HEK293 (cell line): ENCODE measurements around the gene GALNT2.

Source experiments
- CTCF ChIA-PET: fragments of 350-600 bp; formaldehyde crosslinking; extraction: SDS; loops from one replicate; lab custom pipeline; 2021; ENCODE audit warnings: antibody characterized with exemption; lab: Yijun Ruan, JAX
- POLR2A ChIA-PET: fragments of 300-600 bp; formaldehyde crosslinking; extraction: SDS; loops from one replicate; lab custom pipeline; 2020; ENCODE audit warnings: antibody characterized with exemption, inconsistent platforms; lab: Yijun Ruan, JAX
- H3K27ac ChIP-seq: fragments of 200-500 bp; sonication (Bioruptor generic); 2 replicates; pipeline ENCODE4 v1.5.1; 2014; ENCODE audit warnings: low read depth, low read length, control low read depth, inconsistent platforms; ENCODE audit errors: extremely low read depth
- H3K36me3 ChIP-seq, 2 experiments: fragments of 200-500 bp in 1 of 2; sonication (Bioruptor generic) in 1 of 2; 1 replicate in 1 of 2; 2 replicates in 1 of 2; pipeline ENCODE4 v1.5.1; 2014 to 2017; ENCODE audit warnings: inconsistent platforms in 2 of 2, low read length in 2 of 2; ENCODE audit not compliant: control insufficient read depth in 2 of 2, insufficient read depth in 1 of 2
- H3K4me1 ChIP-seq: fragments of 200-500 bp; sonication (Bioruptor generic); 2 replicates; pipeline ENCODE4 v1.5.1; 2014; ENCODE audit warnings: mild to moderate bottlenecking, low read length, inconsistent platforms; ENCODE audit not compliant: control insufficient read depth, insufficient read depth
- H3K4me3 ChIP-seq: 2 replicates; pipeline ENCODE4 v1.5.1; 2011; ENCODE audit warnings: low read depth, mild to moderate bottlenecking, control low read depth, low read length, moderate library complexity
- H3K9me3 ChIP-seq: fragments of 200-500 bp; sonication (Bioruptor generic); 2 replicates; pipeline ENCODE4 v1.5.1; 2014; ENCODE audit warnings: low read depth, low read length, inconsistent platforms; ENCODE audit not compliant: control insufficient read depth, insufficient read depth
- EGR2 ChIP-seq: fragments of 450-650 bp; formaldehyde crosslinking; IDR thresholded peaks from 2 replicates; pipeline ENCODE4 v1.5.1; 2016; ENCODE audit warnings: low read depth, missing biosample characterization, missing genetic modification characterization
- ELK4 ChIP-seq: IDR thresholded peaks from 2 replicates; pipeline ENCODE4 v1.6.1; 2011; ENCODE audit warnings: mild to moderate bottlenecking, low read depth, low read length, borderline replicate concordance
- FEZF1 ChIP-seq: fragments of 450-650 bp; formaldehyde crosslinking; IDR thresholded peaks from 2 replicates; pipeline ENCODE4 v1.5.1; 2016; ENCODE audit warnings: missing biosample characterization, missing genetic modification characterization
- GLIS1 ChIP-seq: fragments of 450-650 bp; formaldehyde crosslinking; IDR thresholded peaks from 2 replicates; pipeline ENCODE4 v1.5.1; 2016; ENCODE audit warnings: missing biosample characterization, missing genetic modification characterization
- HIC1 ChIP-seq: fragments of 450-650 bp; formaldehyde crosslinking; IDR thresholded peaks from 2 replicates; pipeline ENCODE4 v1.5.1; 2016; ENCODE audit warnings: missing biosample characterization, missing genetic modification characterization
- KLF1 ChIP-seq: fragments of 450-650 bp; formaldehyde crosslinking; IDR thresholded peaks from 2 replicates; pipeline ENCODE4 v1.5.1; 2016; ENCODE audit warnings: missing biosample characterization, missing genetic modification characterization
- KLF10 ChIP-seq: fragments of 450-650 bp; IDR thresholded peaks from 2 replicates; pipeline ENCODE4 v1.5.1; 2018; ENCODE audit warnings: missing biosample characterization, mild to moderate bottlenecking, missing genetic modification characterization
- KLF8 ChIP-seq: fragments of 450-650 bp; formaldehyde crosslinking; IDR thresholded peaks from 2 replicates; pipeline ENCODE4 v1.5.1; 2016; ENCODE audit warnings: missing biosample characterization, missing genetic modification characterization
- MYNN ChIP-seq: fragments of 450-650 bp; formaldehyde crosslinking; IDR thresholded peaks from 2 replicates; pipeline ENCODE4 v1.5.1; 2016; ENCODE audit warnings: missing biosample characterization, missing genetic modification characterization, borderline replicate concordance
- PRDM6 ChIP-seq: fragments of 450-650 bp; formaldehyde crosslinking; IDR thresholded peaks from 2 replicates; pipeline ENCODE4 v1.5.1; 2017; ENCODE audit warnings: missing biosample characterization, missing genetic modification characterization
- SP7 ChIP-seq: fragments of 450-650 bp; formaldehyde crosslinking; IDR thresholded peaks from 2 replicates; pipeline ENCODE4 v1.5.1; 2016; ENCODE audit warnings: missing biosample characterization, missing genetic modification characterization
- TRIM28 ChIP-seq: IDR thresholded peaks from 2 replicates; pipeline ENCODE4 v1.6.1; 2011; ENCODE audit warnings: low read length, control low read depth, borderline replicate concordance
- WT1 ChIP-seq: fragments of 450-650 bp; formaldehyde crosslinking; IDR thresholded peaks from 2 replicates; pipeline ENCODE4 v1.5.1; 2016; ENCODE audit warnings: missing biosample characterization, missing genetic modification characterization
- ZBTB48 ChIP-seq: fragments of 450-650 bp; formaldehyde crosslinking; IDR thresholded peaks from 2 replicates; pipeline ENCODE4 v1.5.1; 2016; ENCODE audit warnings: missing biosample characterization, missing genetic modification characterization
- ZFP37 ChIP-seq: fragments of 450-650 bp; formaldehyde crosslinking; IDR thresholded peaks from 2 replicates; pipeline ENCODE4 v1.5.1; 2016; ENCODE audit warnings: missing biosample characterization, missing genetic modification characterization
- ZNF10 ChIP-seq: fragments of 450-650 bp; formaldehyde crosslinking; IDR thresholded peaks from 2 replicates; pipeline ENCODE4 v1.5.1; 2017; ENCODE audit warnings: missing biosample characterization, missing genetic modification characterization
- ZNF155 ChIP-seq: fragments of 450-650 bp; formaldehyde crosslinking; IDR thresholded peaks from 2 replicates; pipeline ENCODE4 v1.5.1; 2016; ENCODE audit warnings: missing biosample characterization, missing genetic modification characterization
- ZNF157 ChIP-seq: fragments of 450-650 bp; formaldehyde crosslinking; IDR thresholded peaks from 2 replicates; pipeline ENCODE4 v1.5.1; 2016; ENCODE audit warnings: missing biosample characterization, missing genetic modification characterization
- ZNF202 ChIP-seq: fragments of 450-650 bp; formaldehyde crosslinking; IDR thresholded peaks from 2 replicates; pipeline ENCODE4 v1.5.1; 2016; ENCODE audit warnings: missing biosample characterization, missing genetic modification characterization, borderline replicate concordance
- ZNF24 ChIP-seq: fragments of 450-650 bp; formaldehyde crosslinking; IDR thresholded peaks from 2 replicates; pipeline ENCODE4 v1.5.1; 2016; ENCODE audit warnings: missing biosample characterization, missing genetic modification characterization
- ZNF335 ChIP-seq: fragments of 450-650 bp; formaldehyde crosslinking; conservative IDR thresholded peaks from 2 replicates; pipeline ENCODE4 v1.5.1; 2016; ENCODE audit warnings: missing biosample characterization, missing genetic modification characterization
- ZNF366 ChIP-seq: fragments of 450-650 bp; formaldehyde crosslinking; conservative IDR thresholded peaks from 2 replicates; pipeline ENCODE4 v1.5.1; 2016; ENCODE audit warnings: missing biosample characterization, missing genetic modification characterization
- ZNF391 ChIP-seq: fragments of 450-650 bp; formaldehyde crosslinking; IDR thresholded peaks from 2 replicates; pipeline ENCODE4 v1.5.1; 2016; ENCODE audit warnings: low read depth, missing biosample characterization, missing genetic modification characterization, borderline replicate concordance
- ZNF433 ChIP-seq: fragments of 450-650 bp; formaldehyde crosslinking; IDR thresholded peaks from 2 replicates; pipeline ENCODE4 v1.5.1; 2016; ENCODE audit warnings: missing biosample characterization, missing genetic modification characterization, low read depth
- ZNF449 ChIP-seq: fragments of 450-650 bp; formaldehyde crosslinking; IDR thresholded peaks from 2 replicates; pipeline ENCODE4 v1.5.1; 2017; ENCODE audit warnings: missing biosample characterization, mild to moderate bottlenecking, missing genetic modification characterization, moderate library complexity
- ZNF48 ChIP-seq: fragments of 450-650 bp; formaldehyde crosslinking; IDR thresholded peaks from 2 replicates; pipeline ENCODE4 v1.5.1; 2016; ENCODE audit warnings: missing biosample characterization, missing genetic modification characterization
- ZNF549 ChIP-seq: fragments of 450-650 bp; IDR thresholded peaks from 2 replicates; pipeline ENCODE4 v1.5.1; 2018; ENCODE audit warnings: missing biosample characterization, missing genetic modification characterization, mild to moderate bottlenecking, inconsistent platforms, moderate library complexity
- ZNF561 ChIP-seq: fragments of 450-650 bp; IDR thresholded peaks from 2 replicates; pipeline ENCODE4 v1.5.1; 2018; ENCODE audit warnings: missing biosample characterization, missing genetic modification characterization, borderline replicate concordance
- ZNF580 ChIP-seq: fragments of 450-650 bp; formaldehyde crosslinking; IDR thresholded peaks from 2 replicates; pipeline ENCODE4 v1.5.1; 2016; ENCODE audit warnings: missing biosample characterization, missing genetic modification characterization
- ZNF600 ChIP-seq: fragments of 450-650 bp; formaldehyde crosslinking; IDR thresholded peaks from 2 replicates; pipeline ENCODE4 v1.5.1; 2016; ENCODE audit warnings: missing biosample characterization, missing genetic modification characterization
- ZNF610 ChIP-seq: fragments of 450-650 bp; formaldehyde crosslinking; IDR thresholded peaks from 2 replicates; pipeline ENCODE4 v1.5.1; 2016; ENCODE audit warnings: missing biosample characterization, missing genetic modification characterization, borderline replicate concordance
- ZNF658 ChIP-seq: fragments of 450-650 bp; formaldehyde crosslinking; IDR thresholded peaks from 2 replicates; pipeline ENCODE4; 2016; ENCODE audit warnings: missing biosample characterization, missing genetic modification characterization
- ZNF76 ChIP-seq: fragments of 450-650 bp; formaldehyde crosslinking; IDR thresholded peaks from 2 replicates; pipeline ENCODE4; 2016; ENCODE audit warnings: low read depth, missing biosample characterization, missing genetic modification characterization, borderline replicate concordance
- ZNF768 ChIP-seq: fragments of 450-650 bp; formaldehyde crosslinking; IDR thresholded peaks from 2 replicates; pipeline ENCODE4 v1.5.1; 2018; ENCODE audit warnings: missing biosample characterization, mild to moderate bottlenecking, missing genetic modification characterization

GALNT2 gene

GRCh38 chr1:230171356-230172015 is 104.4 kb downstream of the GALNT2 start:
- ChIA-PET POLR2A (no interaction called here), CTCF (interaction anchor here (0.9 kb wide), 1 partner anchor 9 kb away, joined by 3 read pairs; no protein-coding TSS in a partner anchor)
- Histone ChIP-seq H3K9me3 (no peaks in the 10 kb centered on the region), H3K4me3 (no peak overlapping the region), H3K36me3 (no peaks in the 10 kb centered on the region), H3K4me1 (no peaks in the 10 kb centered on the region), H3K27ac (no peak overlapping the region)
- TF ChIP-seq ZNF580 (no peak), ZNF157 (tag by site-specific recombination) (no peak), ZNF610 (tag by site-specific recombination) (no peak), SP7 (tag by site-specific recombination) (peak; percentile 74), ZNF76 (tag by site-specific recombination) (no peak), TRIM28 (no peak), ZNF48 (tag by site-specific recombination) (no peak), GLIS1 (tag by site-specific recombination) (no peak), KLF8 (tag by site-specific recombination) (no peak), ZNF600 (no peak), ZNF366 (tag by site-specific recombination) (peak; percentile 76), ZNF10 (tag by site-specific recombination) (peak; percentile 36; the same call in 1 of the 2 replicates), ELK4 (no peak), KLF10 (tag by site-specific recombination) (0 out of 2 replicates have a peak, but pooled peaks have one; percentile 22), ZNF561 (no peak), PRDM6 (tag by site-specific recombination) (peak; percentile 57), ZNF768 (tag by site-specific recombination) (no peak), ZNF449 (no peak), ZNF658 (tag by site-specific recombination) (no peak), ZFP37 (tag by site-specific recombination) (peak; percentile 55), ZNF433 (no peak), ZNF549 (tag by site-specific recombination) (no peak), ZNF391 (tag by site-specific recombination) (no peak), ZNF202 (tag by site-specific recombination) (no peak), ZNF335 (no peak; the same call in 1 of the 2 replicates), WT1 (tag by site-specific recombination) (peak; percentile 15; the same call in 1 of the 2 replicates), KLF1 (tag by site-specific recombination) (no peak), HIC1 (tag by site-specific recombination) (no peak), ZNF24 (tag by site-specific recombination) (peak; percentile 51; the same call in 1 of the 2 replicates), FEZF1 (tag by site-specific recombination) (no peak), MYNN (tag by site-specific recombination) (no peak), ZBTB48 (no peak), ZNF155 (tag by site-specific recombination) (no peak), EGR2 (tag by site-specific recombination) (no peak)
